Measurements from ENCODE around the gene CLEC16A.

Gene CLEC16A

DNA sequence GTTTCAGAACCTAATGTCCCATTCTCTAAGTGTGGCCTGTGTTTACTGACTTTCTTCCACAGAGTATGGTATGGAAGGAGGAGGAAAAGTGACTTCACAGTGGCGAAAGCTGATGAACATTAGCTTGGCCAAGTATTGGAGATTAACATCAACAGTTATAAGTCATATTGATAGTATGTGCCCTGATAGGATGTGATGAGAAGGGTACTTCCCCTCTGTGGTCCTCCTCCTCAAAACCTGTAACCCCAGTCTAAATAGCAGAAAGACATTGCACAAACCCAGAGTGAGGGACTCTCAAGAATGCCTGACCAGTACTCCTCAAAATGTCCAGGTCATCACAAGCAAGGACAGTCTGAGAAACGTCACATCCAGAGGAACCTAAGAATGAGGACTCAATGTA is 73.1 kb downstream of the CLEC16A start:
- no peak for FAIRE-seq

DNA sequence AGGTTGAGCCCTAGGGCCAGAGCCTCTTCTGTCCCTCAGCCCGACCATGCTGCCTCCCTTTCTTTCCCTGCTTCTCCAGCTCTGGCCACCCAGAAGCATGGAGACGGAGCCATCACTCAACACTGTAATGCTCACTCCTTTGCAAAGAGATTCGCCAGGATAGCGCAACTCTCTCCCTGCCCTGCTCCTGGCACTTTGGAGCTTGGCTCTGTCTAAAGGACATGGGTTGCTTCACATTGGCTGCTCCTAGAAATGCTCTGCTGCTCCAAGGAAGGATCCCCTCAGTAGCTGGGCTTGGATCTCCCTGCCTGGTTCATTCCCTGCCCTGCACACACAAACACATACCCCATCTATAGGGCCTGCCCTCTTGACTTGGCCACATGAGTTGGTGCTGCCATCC is 76.0 kb downstream of the CLEC16A start:
- no peak for FAIRE-seq

DNA sequence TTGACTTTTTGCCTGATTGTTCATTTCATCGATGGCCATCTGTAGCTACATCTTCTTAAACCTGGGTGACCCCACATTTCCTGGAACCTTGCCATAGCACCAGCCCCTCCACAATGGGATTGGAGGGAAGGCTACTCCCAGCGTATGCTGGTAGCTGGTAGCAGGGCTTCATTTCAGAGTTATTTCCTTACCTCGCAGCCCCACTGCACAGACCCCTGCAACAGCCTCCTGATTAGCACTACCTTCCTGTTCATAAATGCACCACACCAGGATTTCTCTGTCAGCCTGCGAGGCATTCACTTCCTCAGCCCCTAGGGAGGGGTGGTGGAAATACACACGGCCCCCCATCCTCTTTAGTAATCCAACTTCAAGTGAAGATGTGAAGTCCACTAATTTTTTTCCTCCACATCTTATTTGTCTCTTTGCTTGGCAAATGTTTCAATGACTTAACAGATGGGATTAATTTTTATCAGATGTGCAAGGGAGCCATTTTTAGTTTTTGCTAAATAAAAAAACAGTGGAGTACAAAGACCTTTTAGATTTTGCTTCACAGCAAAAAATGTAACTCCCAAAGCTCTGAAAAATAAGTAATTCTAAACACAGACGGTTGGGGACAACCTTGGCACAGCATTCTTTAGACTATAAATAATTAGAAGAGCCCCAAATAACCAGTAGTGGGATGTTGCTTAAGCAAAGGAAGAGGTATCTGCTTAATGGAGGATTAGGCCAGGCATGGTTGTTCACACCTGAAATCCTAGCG is 76.6 kb downstream of the CLEC16A start:
- FAIRE-seq, result no peak

DNA sequence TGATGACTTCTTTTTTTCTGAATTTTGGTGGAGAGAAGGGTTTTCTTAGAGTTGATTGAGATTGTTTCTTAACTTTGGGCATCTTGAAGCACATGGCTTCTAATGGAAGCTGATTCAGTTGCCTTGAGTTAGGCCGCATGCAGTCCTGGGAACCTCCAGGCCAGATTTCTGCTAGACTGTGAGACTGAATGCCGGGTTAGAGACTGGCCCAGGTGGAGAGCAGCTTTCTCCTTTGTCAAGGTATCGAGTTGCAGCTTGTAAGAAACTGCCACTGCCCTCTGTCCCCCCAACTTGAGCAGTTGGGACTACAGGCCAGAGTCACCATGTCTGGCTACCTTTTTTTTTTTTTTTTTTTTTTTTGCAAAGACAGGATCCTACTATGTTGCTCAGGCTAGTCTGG is 77.6 kb downstream of the CLEC16A start:
- no peak for FAIRE-seq

DNA sequence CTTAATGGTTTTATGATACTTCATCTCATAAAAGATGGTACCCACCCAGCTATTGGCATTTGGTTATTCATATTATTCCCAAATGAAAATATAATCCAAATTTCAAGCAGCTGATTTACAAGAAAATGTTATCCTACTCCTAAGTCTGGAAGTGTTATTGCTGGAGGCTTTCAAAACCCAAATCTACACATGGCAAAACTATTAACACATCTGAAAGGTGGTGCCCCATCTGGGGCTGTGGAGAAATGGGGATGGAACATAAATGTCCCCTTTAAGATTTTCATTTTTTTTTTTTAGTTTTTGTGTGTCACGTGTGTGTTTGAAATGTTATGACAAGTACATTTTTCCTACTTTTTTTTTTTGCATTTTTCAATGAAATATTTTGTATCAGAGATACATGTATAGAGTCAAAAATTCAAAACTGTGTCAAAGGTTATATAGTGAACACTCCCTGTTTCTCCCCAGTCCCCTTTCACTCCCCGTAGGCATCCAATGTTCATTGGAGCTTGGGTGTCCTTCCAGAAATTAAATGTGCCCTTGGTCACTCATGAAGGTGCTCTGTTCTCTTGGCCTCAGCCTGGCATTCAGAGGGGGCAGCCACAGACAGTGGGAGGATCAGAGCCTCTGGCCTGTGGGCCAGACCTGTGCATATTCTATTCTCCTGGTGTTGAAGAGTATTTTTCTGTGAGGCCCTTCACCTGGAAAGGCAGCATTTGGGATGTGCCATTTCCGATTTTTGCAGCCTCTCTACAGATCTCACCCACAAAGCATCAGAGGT is 79.1 kb downstream of the CLEC16A start:
- no peak for FAIRE-seq

DNA sequence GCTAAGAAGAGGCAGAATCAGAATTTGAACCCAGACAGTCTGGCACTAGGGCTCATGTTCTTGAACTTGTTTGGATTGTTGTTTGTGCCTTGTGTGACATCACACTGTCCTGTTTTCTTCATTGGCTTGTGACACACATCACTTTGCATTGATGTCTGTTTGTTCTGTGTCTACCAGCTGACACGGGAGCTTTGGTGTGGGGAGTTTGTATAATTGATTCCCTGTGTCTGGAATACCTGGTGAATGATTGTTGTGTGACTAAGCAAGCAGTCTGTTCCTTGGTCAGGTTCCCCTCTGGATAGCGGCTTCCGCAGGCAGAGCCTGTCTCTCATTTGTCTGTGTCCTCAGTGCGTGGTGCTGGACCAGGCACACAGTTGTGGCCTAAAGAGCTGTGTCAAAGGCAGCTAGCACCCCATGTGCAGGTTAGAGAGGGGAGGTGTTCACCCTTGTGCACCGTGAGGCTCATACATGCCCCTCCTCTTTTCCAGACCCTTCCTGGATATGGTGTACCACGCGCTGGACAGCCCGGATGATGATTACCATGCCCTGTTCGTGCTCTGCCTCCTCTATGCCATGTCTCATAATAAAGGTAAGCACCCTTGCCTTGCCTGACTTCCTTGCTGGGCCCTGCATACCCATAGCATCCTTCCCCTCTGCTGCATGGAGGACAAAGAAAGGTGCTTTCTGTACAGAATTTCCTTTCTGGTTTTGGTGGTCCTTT is 80.1 kb downstream of the CLEC16A start:
- FAIRE-seq, result no peak

DNA sequence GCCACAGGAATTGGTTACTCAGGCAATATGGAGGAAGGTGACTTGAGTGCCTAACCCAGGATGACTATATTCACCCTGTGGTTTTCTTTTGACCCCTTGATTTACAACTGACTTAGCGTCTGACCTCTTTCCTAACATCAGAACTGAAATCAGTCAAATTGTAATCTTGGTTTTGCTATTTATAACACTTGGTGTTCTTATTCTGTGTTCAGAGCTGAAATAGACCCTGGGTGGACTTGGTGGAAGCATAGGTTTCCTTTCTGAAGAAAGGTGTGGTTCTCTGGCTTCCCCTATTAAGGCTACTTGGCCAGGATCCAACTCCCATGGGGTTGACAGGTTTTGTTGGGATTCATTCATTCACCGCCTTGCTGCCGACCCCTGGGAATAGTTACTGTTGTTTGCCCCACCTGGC is 80.8 kb downstream of the CLEC16A start:
- FAIRE-seq, result no peak

DNA sequence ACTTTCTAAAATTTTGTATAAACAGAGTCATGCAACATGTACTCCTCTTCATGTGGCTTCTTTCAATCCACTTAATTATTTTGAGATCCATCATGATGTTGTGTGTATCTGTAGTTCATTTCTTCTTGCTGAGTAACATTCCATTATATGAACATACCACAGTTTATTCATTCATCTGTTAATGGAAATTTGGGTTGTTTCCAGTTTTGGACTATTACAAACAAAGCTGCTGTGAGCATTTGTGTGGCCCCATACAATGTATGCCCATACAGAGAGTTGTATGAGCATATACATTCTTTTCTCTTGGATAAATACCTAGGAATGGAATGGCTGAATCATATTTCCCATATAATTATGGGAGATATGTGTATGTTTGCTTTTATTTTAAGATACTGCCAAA is 85.6 kb downstream of the CLEC16A start:
- no peak for FAIRE-seq

DNA sequence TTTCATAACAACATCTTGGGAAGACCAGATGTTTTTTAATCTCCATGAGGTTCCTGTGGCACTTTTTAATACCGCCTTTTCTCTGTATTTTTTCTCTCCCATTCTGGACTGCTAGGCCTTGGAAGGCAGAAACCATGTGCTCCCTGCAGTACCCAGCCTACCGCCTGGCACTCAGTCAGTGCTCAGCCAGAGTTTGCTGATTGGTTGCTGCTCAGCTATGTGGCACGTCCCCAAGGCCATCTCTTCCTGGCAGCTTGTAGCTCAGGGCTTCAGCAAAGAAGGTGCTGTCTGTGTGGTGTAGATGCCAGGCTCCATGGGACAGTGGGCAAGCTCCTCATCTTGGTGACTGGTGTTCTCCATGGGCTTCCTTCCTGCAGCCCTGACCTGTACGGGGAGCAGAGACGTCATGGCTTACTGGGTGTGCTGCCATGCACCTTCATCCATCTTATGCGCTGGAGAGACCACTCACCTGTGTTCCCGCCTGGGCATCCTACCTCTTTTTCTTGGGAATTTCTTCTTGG is 86.7 kb downstream of the CLEC16A start:
- FAIRE-seq, result no peak

DNA sequence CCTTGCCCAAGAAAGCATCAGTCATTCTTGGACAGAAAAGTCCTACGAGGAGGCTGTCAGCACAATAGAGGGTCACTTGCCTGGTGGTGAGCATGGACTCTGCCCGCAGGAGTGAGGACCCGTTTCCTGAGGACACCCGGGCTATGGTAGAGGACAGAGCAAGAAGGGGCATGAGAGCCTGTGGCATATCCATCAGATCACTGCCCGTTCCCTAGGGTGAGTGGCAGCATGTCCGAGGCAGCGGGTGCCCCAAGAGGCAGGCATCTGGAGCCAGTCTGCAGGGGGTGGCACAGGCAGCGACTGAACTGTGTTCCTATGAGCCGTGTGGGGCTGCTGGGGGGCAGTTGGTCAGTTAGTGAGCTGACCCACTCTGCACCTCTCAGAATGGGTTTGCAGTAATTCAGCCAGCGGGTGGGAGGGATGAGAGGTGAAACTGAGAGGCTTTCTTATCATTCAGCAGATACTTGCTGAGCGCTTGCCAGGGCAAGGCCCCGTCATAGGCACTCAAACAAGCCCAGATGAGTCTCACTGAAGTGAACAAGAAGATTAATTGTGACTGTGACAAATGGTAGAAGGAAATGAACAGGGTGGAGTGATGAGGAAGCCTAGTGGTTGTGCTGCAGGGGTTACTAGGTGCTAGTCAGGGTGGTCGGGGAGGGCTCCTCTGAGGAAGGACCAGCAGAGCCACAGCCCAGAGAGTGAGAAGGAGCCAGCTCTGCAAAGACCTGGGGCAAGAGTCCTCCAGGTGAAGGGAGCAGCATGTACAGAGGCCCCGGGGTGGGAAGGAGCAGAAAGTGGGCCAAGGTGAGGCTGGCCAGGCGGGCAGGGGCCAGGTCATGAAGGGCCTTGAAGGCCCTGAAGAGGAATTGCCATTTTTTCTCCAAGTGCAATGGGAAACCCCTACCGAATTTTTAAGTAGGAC is 87.9 kb downstream of the CLEC16A start:
- no peak for FAIRE-seq

DNA sequence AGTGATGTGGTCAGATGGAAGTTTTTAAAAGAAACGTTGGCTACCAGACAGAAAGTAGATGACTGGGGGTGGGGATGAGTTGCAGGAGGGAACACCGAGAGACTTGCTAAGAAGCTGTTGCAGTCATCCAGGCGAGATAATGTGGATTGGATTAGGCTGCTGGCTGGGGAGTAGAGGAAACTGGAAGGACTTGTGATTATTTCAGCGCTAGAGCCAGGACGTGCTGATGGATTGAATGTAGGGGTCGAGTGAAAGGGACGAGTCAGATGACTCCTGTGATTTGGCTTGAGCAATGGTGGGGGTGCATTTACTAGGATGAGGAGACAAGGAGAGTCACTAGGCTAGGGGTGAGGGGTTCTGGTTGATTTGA is 88.5 kb downstream of the CLEC16A start:
- no peak for FAIRE-seq

DNA sequence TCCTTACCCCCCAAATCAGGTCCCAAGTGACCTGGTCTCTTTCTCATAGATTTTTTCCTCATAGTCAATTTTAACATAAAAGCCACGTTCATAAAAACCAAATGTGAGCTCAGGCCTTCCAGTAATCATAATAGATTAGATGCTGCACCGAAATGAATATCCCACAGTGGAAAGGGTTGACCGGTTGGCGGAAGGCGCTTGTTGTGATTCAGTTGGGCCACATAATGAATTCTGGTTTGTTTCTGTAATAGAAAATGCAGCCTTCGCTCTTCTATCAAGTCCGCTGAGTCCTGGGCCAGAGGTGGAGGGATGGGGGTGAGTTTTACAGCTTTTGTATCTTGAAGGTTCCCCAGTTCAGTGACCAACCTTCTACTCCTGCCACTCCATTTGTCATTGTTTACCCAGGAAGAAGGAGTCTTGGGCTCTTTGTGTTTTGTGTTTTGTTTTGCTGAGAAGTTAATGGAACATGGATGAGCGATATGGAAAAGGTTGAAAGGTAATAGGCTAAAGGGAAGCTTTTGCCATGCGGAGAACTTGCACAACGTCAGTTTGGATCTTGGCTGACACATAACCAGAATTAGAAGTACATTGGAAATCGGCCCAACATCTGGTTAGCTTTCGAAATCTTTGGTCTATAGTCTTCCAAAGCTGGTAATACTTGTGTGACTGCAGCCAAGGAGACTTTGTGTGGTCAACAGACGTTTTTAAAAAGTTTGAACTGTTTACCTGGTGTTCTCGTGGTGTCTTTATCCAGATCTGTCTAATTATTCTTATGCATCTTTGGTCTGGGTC is 89.5 kb downstream of the CLEC16A start:
- FAIRE-seq, result no peak

DNA sequence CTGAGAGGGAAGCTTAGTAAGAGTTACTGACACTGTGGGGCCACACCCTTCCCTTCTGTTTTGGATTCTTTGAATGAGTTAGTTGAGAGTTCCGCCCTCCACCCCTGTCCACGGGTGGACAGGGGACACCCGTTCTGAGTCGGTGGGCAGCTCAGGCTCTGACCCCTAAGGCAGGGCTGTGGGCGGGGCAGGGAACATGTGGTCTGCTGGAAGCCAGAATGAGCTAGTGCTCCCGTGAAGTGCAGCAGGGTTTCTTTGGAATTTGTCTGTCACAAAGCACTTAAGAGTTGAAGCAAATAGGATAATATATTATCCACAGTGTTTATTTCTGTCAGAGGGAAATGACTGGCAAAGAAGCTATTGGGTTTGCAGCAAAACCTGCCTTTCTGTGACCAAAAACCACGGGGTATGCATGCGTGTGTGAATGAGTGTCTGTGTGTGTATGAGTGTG is 90.1 kb downstream of the CLEC16A start:
- FAIRE-seq, result no peak

DNA sequence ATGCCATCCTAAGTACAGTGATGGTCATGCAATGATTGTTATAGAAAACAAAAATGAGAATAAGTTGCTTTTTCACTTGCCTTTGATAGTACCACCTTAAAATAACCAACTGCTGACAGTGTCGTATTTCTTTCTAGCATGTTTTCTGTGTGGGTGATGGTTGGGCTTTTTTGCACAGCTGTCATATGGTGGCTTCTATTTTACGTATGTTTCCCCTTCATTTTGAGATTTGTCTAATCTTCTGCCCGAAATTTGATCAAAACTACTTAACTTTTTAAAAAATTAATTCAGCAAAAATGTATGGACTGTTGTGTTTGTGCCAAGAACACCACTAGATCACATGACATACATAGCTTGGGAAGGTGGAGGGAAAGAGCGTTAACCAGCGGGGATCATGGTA is 90.7 kb downstream of the CLEC16A start:
- no peak for FAIRE-seq

DNA sequence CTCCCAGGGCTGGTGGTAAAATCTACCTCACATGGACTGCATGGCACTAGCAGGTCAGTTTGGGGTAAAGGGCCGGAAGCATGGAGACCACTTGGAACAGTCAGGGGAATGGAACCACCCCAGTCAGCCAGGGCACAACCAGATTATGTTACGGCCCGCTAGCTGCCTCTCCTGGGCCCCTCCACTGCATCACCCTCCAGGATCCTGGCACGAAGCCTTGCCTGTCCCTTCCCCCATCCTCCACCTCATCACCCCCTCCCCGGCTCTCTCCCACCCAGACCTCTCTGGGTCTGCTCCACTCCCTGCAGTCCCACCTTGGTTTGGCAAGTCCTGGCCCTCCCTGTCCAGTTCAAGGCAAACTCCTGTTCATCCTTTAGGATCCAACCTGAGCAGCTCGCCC is 91.7 kb downstream of the CLEC16A start:
- FAIRE-seq, result no peak

DNA sequence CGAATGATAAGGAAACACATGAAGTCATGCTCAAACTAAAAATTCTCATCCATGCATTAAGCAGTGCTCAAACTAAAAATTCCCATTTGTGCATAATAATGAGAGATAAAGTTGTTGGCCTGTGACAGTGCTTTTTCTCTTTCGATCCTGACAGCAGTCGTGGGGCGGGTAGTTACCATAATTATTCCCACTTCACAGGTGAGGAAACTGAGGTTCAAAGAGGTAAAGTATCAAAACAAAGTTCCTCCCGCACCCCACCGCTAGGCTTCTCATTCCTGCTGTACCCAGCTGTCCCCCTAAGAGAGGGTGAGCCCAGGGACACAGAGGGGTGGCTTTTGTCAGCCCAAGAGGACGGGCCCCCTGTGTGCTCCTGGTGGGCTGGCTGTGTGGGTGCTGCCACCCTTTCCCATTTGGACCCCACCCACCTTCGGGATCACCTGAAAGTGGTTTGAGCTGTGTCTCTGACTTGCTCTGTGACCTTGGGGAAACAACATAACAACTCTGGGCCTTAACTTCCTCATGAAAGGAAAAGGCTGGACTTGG is 92.6 kb downstream of the CLEC16A start:
- no peak for FAIRE-seq

DNA sequence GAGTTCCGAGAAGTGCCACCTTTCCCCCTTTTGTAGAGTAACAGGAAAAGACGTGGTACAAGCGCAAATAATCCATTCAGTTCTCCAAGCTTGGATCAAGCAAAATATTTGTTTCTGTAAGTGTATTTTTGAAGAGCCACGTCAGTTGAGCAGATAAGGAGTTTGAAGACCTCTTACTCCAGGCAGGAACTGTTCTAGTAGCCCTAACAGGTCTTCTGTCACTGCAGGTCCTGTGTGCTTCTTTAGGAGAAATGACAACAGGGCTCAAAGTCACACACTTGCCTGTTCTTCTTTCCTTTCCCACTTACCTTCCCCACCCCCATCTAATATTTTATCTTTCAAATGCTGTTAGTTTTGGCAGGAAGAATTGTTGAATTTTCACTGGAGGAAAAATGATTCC is 93.9 kb downstream of the CLEC16A start:
- FAIRE-seq, result no peak

DNA sequence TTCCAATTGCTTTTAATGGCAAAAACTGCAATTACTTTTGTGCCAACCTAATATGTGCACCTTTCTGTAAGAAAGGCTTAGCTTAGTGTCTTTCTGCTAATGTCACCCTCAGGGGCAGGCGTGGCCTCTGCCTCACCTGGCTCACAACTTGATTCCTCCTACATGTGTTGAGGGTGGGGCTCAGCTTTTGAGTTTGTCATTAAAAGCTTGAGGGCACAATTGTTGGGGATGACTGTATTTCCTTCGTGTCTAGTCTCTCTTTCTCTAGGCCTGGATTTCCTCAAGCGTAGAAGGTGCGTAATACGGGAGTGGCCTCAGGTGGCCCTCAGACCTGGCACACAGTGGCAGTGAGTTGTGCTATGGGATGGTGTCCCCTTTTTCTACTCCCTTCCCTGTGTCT is 94.4 kb downstream of the CLEC16A start:
- FAIRE-seq, result no peak

DNA sequence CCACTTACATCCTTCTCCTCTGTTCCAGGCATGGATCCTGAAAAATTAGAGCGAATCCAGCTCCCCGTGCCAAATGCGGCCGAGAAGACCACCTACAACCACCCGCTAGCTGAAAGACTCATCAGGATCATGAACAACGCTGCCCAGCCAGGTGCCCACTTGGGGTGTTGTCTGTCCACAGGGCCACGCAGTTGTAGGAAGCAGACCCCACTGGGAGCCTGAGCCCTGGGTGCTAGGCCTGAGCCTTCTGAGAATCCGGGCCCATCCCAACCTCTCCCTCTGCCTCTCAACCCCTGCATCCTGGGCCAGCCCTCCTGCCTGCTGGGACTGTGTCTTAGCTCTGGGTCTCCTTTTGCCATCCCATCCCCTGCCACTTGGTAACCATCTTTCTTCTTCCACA is 95.4 kb downstream of the CLEC16A start:
- no peak for FAIRE-seq

DNA sequence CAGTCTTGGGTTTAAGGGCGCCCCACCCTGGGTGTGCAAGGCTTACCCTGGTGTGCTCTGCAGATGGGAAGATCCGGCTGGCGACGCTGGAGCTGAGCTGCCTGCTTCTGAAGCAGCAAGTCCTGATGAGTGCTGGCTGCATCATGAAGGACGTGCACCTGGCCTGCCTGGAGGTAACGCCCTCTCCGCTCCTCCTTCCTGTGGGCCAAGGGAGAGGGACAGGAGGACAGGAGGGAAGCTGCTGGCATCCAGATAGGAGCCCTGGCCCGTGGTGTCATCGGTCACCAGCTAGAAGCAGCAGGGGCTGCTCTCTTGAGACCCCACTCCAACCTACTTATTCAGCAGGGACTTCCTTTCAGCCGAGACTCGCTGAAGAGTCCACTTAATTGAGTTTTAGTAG is 97.8 kb downstream of the CLEC16A start:
- no peak for FAIRE-seq

DNA sequence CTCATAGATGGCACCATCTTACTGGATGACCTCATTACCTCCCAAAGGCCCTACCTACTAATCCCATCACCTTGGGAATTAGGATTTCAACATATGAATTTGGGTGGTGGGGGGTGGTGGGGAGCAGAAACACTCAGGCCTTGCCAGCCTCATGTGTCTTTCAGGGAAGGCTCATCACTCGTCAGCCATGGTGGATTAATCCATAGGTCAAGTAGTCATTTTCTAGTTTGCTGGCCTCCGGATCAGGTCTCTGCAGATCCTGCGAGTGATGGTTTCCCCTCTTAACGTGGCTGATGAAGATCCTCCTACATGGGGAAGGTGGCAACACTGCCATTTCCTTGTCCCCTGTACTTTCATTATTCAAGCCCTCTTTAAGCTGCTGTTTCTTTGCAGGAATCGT is 101.1 kb downstream of the CLEC16A start:
- FAIRE-seq, result no peak

Measured in TTC549 (cell line).